ENCODE measurements around the gene FCGR2B.
"Not testable (repeated sequence)": the region's sequence is repeated elsewhere in the genome, so short reads cannot be mapped to it uniquely, and the experiment has no call there.

Gene FCGR2B

DNA sequence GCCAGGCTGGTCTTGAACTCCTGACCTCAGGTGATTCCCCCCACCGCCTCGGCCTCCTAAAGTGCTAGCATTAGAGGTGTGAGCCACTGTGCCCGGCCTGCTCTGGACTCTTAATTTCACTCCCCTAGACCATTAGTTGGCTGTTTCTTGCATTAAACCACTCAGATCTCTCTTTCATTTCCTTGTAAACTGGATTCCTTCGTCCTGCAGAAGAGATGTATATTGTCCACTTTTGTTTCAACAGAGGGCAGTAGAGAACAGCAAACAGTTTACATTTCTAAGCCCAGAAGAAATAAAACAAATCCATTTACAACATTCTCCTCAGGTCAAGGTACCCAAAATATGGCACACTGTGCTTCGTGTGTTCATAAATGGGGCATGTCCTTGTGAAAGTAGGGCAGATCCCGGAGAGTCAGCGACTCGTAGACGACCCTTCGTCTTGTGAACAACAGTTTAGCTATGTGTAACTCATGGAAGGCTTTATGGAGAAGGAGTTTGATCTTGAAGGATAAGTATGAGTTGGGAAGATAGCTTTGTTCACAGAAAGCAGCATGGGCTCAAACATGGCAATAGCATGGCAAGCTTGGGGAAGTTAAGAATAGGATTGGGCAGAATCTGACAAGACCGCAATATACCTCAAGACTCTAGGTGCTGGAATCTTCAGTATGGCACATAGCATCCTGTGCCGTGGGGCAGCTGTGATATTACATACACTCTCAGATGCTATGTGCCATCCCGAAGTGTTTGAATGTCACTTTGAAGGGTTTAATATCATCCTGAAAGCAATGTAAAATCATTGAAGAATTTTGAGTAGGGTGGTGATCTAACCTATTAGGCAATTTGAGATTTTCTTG lies 15.2 kb upstream of the FCGR2B start:
- DNase-seq = peak in 2 of 6 experiments; percentile 19 to 29

DNA sequence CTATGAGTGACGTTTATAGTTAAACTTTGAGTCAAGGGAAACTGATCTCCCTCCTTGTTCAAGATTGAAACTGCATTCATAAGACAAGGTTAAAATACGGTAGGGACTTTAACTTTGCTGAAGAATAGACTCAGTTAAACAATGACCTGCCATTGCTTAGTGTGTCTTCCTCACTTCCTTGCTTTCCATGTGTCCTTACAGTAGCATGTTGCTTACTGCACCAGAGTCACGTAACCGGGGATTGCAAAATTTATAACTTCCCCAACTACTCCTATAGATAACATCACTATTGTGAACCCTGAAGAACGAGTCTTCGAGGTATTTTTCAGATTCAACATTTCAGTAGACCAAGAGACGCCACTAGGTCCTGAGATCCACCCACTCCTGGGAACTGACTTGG lies 9.4 kb upstream of the FCGR2B start:
- DNase-seq = not testable (repeated sequence)

GRCh38 chr1:161653971-161654370 lies 9.0 kb upstream of the FCGR2B start:
- DNase-seq = not testable (repeated sequence)

DNA sequence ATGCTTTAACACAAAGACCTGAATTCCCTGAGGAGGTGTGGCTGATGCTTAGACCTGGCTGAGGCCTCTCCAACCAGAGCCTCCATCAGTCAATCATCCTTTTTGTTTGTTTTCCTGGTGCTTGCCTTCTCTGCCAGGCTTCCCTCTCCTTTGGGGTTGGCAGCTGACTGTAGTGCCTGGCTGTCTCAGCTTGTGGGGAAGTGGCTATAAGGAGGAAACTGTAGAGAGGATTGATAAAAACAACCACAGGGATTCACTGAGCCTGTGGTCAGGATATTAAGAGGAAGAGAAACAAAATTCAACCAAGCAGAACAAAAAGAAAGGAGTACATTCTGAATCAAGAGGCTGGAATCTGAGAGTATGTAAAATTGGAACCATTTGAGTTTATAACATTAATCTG lies 4.4 kb upstream of the FCGR2B start:
- not testable (repeated sequence) for DNase-seq

- DNase-seq = not testable (repeated sequence)
These were observed 1.2 kb upstream of the FCGR2B start for GRCh38 chr1:161661660-161662311.

DNA sequence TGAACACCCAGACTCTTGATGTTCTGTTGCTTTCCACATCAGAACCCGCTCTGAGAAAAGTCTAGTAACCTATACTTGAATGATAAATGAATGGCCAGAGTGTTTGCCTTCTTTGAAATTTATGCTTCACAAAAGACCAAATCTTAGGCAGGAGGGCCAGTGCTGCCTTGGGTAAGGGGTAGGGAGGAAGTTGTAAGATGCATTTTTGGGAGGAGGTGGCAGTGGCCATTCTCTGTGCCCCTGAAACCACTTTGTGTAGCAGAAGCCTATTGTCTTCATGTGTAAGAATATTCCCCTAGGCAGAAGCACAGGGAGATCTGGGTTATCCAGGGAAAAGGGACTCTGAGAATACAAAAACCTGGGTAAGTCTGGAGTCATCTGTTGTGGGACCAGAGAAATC lies 626 bp downstream of the FCGR2B start:
- not testable (repeated sequence) for DNase-seq

GRCh38 chr1:161664689-161665088 lies 1.7 kb downstream of the FCGR2B start:
- not testable (repeated sequence) for DNase-seq

DNA sequence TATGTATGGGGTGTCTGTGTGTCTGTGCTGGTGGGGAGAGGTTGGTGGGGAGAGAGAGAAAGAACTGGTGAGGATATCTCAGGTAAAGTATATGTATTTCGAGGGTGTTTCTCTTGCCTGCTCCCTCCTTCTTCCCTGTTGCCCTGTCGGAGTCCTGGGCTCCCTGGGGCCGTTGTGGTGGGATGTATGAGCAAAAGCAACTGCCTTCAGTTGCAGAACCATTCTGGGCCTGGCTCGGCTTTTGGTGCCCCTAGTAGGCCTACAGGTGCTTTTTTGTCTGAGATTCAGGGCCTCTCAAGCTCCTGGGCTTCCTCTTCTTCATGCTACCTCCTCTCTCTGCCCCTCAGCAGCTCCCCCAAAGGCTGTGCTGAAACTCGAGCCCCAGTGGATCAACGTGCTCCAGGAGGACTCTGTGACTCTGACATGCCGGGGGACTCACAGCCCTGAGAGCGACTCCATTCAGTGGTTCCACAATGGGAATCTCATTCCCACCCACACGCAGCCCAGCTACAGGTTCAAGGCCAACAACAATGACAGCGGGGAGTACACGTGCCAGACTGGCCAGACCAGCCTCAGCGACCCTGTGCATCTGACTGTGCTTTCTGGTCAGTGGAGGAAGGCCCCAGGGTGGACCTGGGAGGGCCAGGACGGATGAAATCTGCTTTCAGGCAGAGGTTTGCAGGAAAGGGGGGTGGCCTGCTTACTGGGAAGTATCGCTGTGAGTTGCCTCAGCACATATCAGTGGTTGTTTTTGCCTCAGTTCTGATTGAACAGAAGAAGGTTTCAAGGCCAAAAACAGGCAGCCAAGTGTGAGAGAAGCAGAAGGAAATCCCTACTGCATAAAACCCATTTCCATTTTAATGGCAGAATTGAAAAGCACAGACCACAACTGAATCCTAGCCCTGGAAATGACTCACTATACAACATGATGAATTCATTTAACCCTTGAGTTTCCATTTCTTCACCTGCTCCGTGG lies 8.4 kb downstream of the FCGR2B start:
- not testable (repeated sequence) for DNase-seq

DNA sequence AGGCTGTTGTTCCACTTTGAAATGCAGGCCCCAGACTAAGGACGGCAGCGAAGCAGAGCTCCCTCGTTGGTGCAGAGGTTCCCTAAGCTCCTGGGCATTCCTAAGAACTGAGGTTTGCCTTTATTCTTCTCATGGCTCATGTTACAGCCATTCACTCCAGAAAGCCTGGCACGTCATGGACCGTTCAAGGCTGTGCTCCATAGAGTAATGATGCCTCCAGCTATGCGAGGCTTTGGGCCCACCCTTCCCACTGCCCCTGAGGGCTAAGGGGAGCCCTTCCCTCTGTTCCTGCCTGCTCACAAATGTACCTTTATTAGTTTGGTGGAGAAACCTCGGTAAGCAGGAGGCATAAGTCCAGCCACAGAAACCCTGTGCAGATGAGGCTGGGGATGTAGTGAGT lies 10.5 kb downstream of the FCGR2B start:
- DNase-seq = not testable (repeated sequence)

GRCh38 chr1:161674447-161674846 lies 11.5 kb downstream of the FCGR2B start:
- not testable (repeated sequence) for DNase-seq

- not testable (repeated sequence) for DNase-seq
These were observed 12.0 kb downstream of the FCGR2B start for GRCh38 chr1:161674908-161675307.

GRCh38 chr1:161676441-161676840 lies 13.5 kb downstream of the FCGR2B start:
- DNase-seq = no peak

DNA sequence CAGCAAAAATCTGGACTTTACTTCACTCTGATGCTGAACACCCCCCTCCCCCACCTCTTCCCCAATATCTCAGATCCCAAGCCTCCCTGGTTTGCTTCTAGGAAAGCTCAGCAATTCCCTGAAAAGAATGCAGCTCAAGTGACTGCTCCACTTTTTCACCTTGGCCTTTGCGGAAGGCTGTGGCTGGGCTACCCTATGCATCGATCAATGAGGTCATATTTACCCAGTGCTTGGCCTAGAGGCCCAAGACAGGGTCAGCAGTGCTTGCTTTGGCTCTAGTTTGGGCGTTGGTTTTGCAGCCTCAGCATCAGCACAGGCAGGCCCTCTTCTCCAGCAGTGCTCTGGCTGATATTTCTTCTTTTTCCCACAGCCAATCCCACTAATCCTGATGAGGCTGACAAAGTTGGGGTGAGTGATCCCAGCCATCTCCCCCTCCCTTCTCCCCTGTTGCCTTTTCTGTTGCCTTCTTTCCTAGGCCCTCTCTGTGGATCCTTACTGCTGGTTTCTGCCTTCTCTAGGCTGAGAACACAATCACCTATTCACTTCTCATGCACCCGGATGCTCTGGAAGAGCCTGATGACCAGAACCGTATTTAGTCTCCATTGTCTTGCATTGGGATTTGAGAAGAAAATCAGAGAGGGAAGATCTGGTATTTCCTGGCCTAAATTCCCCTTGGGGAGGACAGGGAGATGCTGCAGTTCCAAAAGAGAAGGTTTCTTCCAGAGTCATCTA lies 14.2 kb downstream of the FCGR2B start:
- no peak for DNase-seq

- DNase-seq = no peak
These were observed 15.6 kb downstream of the FCGR2B start for GRCh38 chr1:161678500-161678899.

GRCh38 chr1:161681879-161682278 lies 18.9 kb downstream of the FCGR2B start:
- DNase-seq = no peak

DNA sequence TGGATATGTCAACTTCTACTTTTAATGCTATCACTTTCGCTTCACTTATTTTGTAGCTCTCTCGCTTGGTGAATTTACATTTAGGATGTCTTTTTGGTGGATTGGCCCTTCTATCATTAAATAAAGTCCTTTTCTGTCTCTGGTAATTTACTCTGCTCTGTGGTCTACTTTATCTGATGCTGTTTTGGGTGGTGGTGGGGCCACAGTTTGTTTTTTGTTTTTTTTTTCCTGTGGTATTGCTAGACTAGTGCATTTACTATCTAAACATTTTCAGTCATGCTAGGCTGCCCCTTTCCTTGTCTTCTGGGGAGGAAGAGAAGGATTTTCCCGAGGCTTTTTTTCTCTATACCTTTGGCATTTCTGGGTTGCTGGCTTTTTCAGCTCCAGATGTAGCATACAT lies 26.0 kb downstream of the FCGR2B start:
- no peak for DNase-seq

GRCh38 chr1:161691846-161692245 lies 28.9 kb downstream of the FCGR2B start:
- DNase-seq = no peak

GRCh38 chr1:161693020-161693712 lies 30.2 kb downstream of the FCGR2B start:
- DNase-seq = not testable (repeated sequence)

DNA sequence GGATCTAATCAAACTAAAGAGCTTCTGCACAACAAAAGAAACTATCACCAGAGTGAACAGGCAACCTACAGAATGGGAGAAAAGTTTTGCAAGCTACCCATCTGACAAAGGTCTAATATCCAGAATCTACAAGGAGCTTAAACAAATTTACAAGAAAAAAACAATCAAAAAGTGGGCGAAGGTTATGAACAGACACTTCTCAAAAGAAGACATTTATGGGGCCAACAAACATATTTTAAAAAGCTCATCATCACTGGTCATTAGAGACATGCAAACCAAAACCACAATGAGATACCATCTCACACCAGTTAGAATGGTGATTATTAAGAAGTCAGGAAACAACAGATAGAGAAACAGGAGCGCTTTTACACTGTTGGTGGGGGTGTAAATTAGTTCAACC lies 35.4 kb downstream of the FCGR2B start:
- not testable (repeated sequence) for DNase-seq

- DNase-seq = no peak
These were observed 39.3 kb downstream of the FCGR2B start for GRCh38 chr1:161702250-161702649.

DNA sequence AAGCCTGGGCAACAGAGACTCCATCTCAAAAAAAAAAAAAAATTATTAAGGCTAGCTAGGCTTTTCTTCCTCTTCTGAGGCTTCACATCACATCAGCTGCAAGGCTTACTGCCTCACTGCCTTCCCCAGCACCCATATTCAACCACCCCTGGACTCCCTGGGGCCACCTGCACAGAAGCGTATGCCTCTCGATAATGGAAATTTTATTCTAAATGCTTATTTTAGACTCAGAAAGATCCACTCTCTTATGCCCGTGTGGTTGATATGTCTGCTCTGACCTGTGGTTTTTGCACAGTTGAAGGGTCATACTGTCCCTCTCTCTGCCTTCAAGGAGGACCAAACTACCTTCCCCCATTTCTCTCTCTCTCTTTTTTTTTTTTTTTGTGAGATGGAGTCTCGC lies 42.6 kb downstream of the FCGR2B start:
- no peak for DNase-seq

GRCh38 chr1:161706113-161706481 lies 43.2 kb downstream of the FCGR2B start:
- DNase-seq = no peak
